GM04503 (cell line): ENCODE data around the gene HES7.

Experiments
- DNase-seq: peaks from one replicate; pipeline ENCODE4 v3.0.0-alpha.2; 2012; ENCODE audit warnings: low read depth

Gene HES7

GRCh38 chr17:8155231-8155995 lies 31.5 kb upstream of the HES7 start:
- no peak for DNase-seq

GRCh38 chr17:8154608-8155155 lies 30.8 kb upstream of the HES7 start:
- no peak for DNase-seq

DNA sequence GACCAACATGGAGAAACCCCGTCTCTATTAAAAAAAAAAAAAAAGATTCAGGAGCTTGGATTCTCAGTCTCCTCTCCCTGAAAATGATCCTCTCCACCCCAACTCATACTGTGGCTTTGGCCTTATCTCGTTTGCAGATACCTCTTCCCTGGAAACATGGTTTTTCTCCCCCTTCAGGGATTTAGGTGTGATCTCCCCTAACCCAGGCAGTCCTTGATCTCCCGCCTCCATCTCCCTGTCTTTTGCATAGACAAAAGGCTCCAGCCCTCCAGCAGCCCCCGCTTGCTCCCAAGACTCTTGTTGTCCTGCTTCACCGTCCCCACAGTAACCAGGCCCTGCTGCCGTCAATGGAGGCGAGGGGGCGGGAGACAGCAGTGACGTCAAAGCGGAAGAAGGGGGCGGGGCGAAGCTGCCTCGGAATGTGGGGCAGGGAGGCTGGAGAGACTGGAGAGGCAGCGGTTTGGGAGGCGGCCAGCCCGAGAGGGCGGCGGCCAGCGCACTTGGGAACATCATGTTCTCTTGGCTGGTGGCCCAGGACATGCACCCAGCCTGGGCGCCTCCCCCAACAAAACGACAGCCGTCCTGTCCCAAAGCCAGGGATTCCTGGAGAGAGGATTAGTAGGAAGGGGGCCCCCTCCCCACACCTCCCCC lies 30.2 kb upstream of the HES7 start:
- DNase-seq, result peak; percentile 91

- DNase-seq, result peak; percentile 93
These were observed 29.6 kb upstream of the HES7 start for GRCh38 chr17:8153525-8153956.

DNA sequence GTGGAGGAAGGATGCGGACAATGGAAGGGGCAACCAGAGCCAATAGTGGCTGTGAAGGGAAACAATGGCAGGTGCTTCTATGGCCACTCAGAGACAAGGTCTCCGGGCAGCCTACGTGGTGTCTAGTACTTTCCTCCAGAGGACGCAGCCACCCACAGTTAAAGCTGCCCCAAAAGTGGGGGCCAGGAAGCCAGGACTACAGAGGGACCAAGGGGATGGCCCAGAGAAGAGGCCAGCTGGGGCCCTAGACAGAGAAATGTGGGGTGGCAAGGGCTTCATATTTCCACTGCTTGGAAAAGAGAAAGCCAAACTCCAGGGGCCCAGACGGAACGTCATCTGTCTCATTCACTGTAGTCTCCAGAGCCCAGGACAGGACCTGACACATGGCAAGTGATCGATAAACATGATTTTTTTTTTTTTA lies 29.1 kb upstream of the HES7 start:
- DNase-seq, result no peak

GRCh38 chr17:8152112-8152775 lies 28.3 kb upstream of the HES7 start, which contains the start of gene PER1:
TSS of gene PER1 (minus strand) at chr17:8152404. CDS start at chr17:8150706, 1,698 bp downstream.
- DNase-seq, result peak; percentile 76

DNA sequence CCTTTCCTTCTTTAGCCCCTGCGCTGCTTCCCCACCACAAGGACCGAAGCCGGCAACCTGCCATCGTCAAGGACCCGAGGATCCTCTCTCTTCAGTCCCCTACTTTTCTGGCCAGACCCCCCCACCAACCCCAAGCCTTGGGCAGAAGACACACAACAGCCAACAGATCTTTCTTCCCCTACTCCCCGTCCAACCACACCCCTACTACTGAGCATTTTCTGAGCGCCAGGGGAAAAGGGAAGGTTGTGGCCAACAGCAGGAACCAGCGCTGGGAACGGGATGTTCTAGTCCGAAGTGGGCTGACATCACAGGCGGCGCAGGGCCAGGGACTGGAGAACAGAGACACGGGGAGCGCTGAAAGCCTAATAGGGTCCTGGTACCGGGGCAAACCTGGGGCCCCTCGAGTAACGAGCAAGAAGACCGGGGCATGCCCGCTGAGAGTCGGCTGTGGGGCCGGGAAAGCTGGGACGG lies 27.8 kb upstream of the HES7 start:
- DNase-seq, result no peak

GRCh38 chr17:8151120-8151640 lies 27.3 kb upstream of the HES7 start:
- peak; percentile 55 for DNase-seq

DNA sequence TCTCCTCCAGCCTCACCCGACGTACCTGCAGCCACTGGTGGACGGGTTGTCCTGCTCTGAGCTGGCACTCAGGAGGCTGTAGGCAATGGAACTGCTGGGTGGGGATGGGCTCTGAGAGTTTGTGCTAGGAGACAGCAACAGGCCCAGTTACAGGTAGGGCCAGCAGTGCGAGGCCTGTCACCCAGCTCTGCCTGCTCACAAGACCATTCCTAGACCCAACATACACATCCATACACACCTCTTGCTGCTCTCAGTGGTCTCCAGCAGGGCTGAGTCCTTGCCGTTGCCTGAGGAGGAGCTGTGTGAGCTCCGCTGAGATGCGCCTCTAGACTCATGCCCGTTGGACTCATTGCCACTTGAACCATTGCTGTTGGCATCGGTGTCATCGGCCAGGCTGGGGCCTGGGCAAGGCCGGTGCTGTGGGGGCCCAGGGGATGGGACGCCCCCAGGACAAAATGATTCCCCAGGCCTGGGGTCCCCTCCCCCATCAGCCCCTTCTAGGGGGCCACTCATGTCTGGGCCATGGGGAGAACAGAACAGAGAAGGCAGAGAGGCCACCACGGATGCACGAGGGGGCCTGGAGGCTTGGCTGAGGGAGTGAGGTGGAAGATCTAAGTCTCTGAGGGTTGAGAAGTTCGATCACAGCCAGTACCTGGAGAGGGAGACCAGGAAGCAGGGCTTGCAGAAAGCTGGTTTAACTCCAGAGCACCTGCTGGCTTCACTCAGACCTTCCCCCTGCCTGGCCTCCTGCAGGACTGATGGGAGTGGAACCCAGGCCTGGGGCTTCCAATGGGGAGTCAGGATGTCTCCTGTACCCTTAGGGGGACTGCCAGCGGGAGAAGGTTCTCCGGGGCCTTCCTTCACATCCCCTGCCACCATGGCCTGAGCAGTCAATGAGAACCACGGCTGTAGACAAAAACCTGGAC lies 26.6 kb upstream of the HES7 start:
- DNase-seq, result no peak

- DNase-seq, result no peak
These were observed 25.7 kb upstream of the HES7 start for GRCh38 chr17:8149419-8150193.

- DNase-seq, result no peak
These were observed 24.7 kb upstream of the HES7 start for GRCh38 chr17:8148560-8148959.

DNA sequence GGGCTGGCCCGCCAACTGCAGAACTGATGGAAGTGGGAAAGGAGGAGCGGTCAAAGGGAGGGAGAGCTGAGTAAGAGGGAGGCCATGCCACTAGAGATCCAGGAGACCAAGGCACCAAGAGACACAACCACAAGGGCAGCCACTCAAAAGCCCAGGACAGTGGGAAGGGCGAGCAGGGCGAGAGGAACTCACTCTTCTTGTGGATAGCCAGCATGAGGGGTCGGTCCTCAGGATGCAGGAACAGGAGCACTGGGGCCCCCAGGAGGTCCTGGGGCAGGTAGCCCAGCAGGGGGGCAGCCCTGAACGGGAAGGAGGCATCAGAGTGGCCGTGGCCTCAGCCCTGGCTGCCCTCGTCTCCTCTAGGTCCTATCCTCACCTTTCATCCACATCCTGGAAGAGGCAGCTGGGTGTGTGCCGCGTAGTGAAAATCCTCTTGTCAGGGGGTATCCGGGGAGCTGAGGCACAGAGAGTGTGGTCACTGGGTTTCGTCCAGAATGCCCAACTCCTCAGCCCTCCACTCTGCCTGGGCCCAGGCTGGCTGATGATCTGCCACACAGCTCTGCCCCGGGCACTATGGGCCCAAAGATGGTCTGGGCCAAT lies 24.0 kb upstream of the HES7 start:
- DNase-seq, result no peak

- DNase-seq, result no peak
These were observed 23.4 kb upstream of the HES7 start for GRCh38 chr17:8147141-8147804.

- no peak for DNase-seq
These were observed 22.7 kb upstream of the HES7 start for GRCh38 chr17:8146381-8147140.

DNA sequence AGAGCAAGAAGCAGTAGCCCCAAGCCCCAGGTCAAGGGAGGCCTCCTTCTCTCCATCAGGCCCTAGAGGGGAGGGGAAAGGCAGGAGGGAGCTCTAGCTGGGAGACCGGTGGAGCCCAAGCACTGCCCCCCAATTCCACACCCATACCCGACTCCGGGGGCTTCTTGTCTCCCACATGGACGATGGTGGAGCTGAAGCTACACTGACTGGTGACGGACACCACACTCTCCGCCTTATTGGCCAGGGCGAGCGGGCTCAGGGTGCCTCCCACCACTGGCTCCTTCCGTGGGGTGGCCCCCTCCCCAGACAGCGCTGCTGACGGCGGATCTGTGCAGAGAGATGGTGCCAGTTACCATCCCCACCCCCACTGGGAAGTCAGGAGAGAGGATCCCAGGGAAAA lies 21.9 kb upstream of the HES7 start:
- no peak for DNase-seq

- DNase-seq, result no peak
These were observed 20.7 kb upstream of the HES7 start for GRCh38 chr17:8144401-8145231.

GRCh38 chr17:8143581-8144400 lies 19.9 kb upstream of the HES7 start:
- no peak for DNase-seq
